ENCODE measurements around the gene STK17B.

STK17B gene

DNA sequence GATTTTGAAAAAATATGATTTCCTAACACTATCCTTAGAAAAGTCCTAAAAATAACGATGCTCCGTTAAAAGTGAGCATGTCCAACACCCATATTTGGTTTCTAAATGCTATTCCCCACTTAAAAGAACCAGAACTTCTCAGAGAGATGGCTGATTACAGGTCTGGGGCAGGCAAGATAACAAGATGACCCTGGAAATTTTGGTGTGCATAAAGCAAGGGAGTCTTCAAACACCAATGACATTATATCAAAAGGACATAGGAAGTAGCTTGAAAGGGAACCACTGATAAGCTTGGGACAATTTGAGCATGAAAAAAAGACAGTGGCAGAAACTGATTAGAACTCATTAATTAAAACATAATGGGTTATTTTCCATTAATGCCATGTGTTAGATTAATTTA is 17.9 kb downstream of the STK17B start:
- DNase-seq, result no peak

DNA sequence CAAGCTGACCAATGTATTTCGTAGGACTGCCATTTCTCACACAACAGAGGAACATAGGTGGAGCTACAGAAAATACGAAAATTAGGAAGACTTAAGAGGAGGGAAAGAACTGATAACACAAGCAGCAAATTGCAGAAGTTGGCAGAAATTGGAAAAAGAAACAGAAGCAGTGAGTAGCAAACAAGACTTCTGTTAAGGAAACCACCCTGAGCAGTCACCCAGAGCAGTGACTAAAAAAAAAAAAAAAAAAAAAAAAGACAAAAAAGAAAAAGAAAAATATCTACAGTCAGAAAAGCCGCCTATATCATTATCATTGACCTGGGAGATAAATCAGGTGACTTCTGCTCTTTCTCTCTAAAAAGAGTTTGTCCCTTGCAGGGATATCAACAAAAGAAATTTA is 21.4 kb downstream of the STK17B start:
- no peak for DNase-seq

DNA sequence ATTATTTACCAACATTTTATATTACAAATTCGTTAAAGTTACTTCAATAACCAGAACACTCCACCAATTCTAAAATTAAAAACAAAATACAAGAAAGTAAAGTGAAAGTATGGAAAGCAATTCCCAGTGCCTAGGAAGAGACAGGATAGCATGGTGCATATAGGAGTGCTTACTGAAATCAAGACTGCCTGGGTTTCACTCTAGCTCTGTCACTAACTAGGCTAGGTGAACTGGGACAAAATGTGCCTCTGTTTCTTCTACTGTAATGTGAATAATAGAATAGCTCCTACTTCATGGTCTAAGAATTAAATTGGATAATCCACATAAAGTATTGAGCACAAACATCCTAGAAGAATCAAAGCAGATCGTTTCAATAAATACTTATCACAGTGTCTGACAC is 22.6 kb downstream of the STK17B start:
- no peak for DNase-seq

- DNase-seq, result no peak
Measured at GRCh38 chr2:196145256-196145655, 26.1 kb downstream of the STK17B start.

DNA sequence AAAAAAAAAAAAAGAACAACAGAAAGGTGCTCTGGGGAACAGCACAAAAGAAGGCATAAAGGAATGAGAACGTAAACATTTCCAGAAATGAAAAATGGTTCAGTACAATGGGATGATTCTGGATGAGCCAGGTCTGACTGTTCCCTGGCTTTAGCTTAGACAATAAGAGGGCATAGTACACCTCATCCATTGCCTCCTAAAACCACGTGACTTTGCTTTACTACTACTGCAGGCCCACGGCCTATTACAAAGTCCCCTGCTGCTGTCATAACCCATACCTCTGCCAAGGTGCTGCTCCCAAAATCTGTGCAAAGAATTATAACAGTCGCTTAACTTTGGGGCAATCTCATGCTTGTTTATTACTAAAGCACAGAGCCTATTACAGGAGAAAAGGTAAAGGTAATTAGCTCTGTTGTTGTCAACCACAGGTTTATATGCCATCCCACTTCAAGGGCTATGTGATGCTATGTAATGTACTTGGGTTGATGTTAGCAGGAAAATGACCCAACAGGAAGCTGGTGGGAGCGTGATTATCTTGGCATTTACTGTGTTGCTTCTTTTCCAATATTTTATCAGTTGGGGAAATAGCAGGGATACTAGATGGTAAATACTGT is 26.8 kb downstream of the STK17B start:
- no peak for DNase-seq

DNA sequence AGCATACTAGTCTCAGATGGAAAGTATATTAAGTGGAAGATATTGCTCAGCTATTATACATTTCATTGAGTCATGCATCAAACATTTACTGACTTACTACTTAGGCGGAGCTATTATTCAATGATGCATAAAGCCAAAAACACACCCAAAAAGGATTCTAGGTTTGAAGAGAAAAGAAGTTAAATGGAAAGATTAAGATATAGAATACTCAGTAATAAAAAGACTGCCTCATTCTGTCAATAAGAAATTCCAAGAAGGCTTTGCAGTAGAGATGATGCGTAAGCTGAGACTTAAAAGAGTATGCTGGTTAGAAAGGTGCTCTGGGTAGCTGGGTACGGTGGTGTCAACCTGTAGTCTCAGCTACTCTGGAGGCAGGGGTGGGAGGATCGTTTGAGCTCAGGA is 27.6 kb downstream of the STK17B start:
- no peak for DNase-seq

GRCh38 chr2:196142825-196143224 is 28.6 kb downstream of the STK17B start:
- DNase-seq, result no peak

- no peak for DNase-seq
Measured at GRCh38 chr2:196140213-196140612, 31.2 kb downstream of the STK17B start.

DNA sequence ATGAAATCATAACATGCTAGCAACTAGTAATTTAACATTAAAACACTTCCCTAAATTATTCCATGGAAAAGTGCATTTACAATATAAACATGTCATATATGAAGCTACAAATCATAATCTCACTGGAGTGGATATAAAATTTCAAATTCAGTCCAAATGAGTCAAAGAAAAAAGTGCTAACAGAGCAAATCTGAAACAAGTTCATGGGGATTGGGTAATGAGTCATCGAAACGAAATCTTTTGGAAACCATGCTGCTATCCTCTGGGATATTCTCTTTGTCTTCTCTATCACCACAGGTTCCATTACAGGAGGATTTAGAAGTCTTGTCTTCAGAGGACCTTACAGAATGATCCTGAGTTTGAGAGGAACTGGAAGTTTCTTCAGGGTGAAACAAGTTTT is 34.1 kb downstream of the STK17B start:
- no peak for DNase-seq

DNA sequence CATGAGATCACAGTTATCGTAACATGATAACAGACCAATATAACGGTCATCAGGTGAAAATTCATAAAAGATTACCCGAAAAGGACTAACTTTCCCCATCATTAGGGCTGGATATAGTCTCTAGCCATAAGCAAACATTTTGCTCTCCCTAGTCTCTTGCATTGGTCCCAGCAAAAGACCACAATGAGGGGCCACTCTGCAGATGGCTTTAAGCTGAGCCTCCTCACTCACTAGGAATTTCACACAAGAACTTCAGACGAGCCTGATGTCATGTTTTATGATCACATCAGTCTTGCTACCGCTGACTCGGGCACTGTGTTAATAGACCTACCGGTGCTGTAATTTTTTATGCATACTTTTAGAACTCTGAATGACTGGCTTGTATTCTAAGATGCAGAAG is 35.2 kb downstream of the STK17B start:
- DNase-seq, result no peak

DNA sequence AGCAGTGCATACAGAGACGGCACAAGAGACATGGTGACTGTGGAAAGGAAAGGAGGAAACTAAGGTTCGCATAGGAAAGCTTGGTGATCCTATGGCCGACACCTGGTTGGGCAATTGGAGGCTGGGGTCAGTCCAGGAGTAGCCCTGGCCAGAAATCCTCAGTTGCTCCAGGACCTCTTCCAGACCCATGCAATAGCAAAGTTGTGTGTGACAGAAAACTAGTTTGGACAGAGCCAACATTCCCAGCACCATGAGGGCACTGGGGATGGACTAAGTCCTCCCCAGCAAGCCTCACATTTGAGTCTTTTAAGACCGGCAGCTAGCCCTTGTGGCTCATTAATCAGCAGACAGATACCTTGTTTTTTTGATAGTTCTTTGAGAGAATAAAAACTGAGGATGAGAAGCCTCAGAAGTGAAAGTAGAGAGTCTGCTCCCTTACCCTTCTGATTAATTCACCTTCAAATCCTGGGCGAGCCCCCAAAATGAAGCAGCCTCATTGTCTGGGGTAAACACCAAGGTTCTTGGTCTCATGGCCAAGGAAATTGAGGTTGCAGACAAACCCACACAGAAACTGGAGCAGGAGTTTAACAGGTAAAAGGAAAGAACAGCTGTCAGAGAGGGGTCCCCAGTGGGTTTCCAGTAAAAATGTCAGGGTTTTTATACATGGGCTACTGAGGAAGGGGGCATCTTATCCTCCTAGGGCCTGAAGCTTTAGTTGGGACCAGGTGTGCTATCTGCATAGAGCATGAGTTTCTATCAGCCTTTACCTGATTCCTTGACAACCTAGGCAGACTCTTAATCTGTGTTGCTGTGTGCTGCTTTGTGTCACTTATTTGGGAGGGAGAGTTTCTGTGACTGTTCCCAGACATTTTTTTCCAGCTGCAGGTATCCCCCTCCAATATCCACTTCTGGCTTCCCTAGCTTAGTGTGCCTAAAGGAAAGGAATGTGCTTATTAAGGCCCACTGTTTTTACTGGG is 39.1 kb downstream of the STK17B start:
- no peak for DNase-seq

DNA sequence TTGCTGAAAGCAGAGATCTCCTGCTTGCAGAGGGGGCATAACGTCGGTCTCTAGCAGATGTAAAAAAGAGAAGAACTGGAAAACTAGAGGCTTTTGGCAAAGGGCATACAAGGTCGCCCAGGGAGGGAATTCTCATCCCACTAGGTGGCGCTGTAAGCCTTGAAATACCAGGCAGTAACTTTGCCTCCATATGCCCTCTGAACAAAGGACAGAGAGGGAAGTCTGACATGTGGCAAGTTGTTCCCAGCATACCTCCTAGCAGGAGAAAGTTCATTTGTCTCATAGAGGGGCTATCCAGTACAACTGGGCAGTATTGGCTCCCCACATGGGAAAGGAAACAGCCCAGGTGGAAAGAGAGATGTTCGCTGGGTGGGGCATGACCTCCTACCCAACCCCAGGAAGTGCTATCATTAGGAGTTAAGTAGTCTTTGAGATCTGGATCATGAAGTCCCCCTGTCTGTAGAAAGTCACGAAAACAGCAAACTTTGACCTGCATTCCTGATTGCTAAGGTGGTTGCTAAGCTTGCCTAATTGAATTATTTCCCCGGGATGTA is 39.9 kb downstream of the STK17B start:
- DNase-seq, result peak; percentile 14

GRCh38 chr2:196130039-196130825 is 41.1 kb downstream of the STK17B start:
- no peak for DNase-seq

DNA sequence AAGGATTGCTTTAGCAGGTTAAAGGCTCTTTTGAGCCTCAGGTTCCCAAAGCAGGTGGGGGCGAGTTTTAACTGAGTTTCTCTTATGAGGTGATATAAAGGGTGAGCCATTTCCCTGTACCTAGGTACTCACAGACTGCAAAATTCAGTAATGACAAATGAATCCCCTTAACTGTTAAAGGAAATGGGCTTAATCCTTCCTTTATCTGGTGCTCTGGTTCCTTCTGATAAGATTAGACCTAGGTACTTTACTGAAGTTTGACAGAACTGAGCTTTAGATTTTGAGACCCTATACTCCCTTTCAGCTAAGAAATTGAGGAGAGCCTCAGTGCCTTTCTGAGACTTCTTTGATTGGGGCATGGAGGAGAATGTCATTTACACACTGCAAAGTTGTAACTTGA is 42.6 kb downstream of the STK17B start:
- DNase-seq, result no peak

DNA sequence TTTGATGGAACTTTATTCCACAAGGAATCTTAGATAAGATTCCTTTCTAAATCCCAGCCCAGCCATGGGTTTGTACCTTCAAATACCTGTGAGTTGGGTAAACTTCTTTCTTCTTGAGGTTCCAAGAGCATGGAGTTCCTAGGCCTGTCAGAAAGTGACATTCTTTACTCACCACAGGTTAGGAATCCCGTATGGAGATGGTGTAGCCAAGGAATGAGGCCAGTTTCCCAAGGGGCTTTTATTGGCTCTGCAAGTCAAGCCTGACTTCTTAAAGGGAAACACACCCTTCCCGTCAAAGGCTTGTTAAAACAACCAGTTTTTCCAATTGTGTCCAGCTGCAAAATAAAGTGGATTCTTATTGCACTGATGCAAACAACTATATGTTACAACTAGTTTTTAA is 45.8 kb downstream of the STK17B start:
- no peak for DNase-seq

DNA sequence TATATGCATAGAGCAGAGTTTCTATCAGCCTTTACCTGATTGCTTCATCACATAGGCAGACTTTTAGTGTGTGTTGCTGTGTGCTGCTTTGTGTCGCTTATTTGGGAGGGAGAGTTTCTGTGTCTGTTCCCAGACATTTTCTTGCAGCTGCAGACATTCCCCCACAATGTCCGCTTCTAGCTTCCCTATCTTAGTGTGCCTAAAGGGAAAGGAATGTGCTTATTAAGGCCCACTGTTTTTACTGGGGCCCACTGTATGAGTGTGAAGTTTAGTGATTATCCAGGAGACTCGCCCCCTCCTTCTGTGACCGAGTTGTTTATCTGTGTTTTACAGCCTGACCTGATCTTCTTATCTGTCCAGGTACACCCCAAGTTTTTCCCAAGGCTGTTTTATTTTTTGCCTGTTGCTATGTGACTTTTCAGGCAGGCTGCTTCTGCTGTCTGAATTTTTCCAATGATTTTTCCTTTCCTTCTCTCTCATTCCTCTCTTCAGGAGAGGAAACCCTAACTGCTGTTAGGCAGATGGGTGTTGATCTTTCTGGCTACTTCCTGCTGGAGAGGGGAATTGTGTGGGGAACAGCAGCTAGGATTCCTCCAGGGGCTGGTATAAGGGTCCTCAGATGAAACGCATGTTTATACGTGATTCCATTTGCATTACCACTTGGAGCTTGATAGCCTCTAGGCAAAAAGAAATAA is 47.6 kb downstream of the STK17B start:
- DNase-seq, result no peak

DNA sequence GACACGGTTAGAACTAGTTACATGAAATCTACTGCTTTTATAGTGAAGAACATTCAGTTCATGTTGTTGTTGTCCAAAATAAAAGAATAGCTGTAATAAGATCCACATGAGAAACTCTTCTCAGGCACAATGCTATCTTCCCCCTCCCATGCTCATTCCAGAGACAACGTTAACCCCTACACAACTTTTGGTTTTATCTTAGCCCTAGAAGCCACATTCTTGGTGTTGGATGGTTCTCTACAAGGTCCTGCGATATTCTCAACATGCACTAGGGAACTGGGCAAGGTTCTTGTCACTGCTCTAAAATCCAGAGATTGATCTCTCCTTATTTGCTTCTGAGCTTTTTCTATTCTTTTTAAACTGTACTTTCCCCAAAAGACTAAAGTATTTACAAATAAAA is 51.5 kb downstream of the STK17B start:
- DNase-seq, result no peak

DNA sequence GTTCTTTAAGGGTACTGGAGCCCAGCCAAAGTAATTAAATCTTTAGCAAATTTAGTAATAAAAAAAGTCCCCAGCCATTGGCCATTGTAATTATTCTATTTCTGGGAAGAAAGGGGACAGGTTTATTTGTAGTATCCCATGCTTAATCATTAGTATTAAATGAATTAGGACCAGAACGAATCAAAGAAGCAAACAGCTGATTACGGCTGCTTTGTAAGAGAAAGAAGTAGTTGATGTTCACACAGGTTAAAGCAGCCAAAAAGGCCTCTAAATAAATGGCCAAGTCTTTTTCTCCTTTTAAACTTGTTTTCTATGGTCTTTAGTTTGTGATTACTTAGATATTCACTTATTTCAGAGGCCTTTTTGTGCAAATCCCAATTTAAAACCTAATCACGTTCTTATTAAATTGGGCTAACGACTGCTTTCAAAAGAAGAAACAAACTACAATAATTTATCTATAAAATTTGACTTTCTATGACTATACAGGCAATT is 54.1 kb downstream of the STK17B start:
- no peak for DNase-seq

DNA sequence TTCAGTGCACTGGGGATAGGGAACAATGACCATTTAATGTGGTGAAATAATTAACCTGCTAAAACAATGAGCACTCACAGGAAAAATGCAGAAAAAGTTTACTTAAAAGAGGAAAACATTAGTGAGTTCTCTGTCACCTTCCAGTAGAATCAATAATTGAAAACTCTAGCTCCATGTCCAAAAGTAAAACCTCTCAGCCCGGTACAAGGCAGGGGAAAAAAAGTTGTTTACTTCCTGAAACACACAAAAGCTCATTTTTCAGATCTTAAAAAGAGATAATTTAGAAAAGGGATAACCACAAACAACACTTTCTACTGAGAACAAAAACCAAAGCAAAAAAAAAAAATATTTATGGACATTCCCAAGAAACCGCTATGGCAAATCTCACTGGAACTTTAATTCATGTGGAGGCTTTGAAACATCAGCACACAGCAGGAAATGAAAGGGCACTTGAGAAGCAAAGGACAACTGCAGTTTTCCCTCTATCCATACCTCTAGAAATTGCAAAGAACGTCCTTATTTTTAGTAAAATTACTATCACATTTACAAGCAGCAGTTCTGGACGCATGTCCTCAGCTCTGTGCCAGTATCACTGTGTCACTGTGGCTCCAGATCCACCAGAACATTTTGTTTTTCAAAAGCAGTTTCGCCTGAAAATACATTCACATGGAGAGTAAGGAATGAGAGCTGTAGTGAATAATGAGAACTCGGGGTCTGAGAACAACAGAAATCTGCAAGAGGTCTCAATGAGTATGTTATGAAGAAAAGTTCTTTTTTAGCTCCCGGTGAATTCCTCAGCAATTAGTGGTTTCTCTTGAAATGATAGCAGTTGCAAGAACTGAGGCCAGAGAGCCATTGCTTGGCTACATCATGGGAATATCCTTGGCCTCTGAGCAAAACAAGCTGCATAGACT is 58.1 kb downstream of the STK17B start:
- no peak for DNase-seq

DNA sequence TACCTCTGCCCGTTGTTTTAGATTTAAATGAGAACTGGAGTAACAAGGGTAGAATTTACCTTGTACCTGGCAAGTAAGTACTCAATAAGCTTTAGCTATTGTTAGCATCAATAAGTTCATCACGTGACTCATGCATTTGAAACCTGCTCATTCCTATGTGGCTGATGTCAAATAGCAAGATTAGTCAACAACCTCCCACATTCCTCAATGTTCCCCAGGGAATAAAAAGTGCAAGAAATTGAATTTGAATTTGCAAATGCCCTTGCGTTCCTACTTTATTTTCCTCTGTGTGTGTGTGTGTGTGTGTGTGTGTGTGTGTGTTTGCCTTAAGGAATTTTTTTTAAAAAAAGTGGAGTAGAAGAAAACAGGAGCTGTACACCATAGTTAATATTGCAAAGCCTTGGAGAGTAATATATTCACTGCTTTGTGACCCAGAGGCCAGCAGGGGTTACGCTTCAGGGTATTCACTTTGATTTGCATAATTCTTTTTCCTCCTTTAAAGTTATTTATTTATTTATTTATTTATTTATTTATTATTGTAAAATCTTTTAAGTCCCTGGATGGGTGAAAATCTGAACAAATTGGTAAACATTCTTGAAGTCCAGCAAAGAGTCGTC is 58.9 kb downstream of the STK17B start:
- DNase-seq, result no peak

- DNase-seq, result no peak
Measured at GRCh38 chr2:196108604-196109003, 62.8 kb downstream of the STK17B start.
